Neural progenitor cell (in vitro differentiated cells): ENCODE results near the gene MMD2.

ENCODE experiments used
- CTCF ChIP-seq: fragments of 200-600 bp; sonication (generic); IDR thresholded peaks from 2 replicates; pipeline ENCODE4 v1.5.1; 2017; ENCODE audit warnings: antibody characterized with exemption, mild to moderate bottlenecking
- EZH2 ChIP-seq: fragments of 200-600 bp; sonication (generic); IDR thresholded peaks from 2 replicates; pipeline ENCODE4 v1.6.1; 2017; ENCODE audit warnings: antibody characterized with exemption, mild to moderate bottlenecking, moderate library complexity
- EZH2phosphoT487 ChIP-seq: fragments of 200-600 bp; sonication (generic); IDR thresholded peaks from 2 replicates; pipeline ENCODE4 v1.6.1; 2017; ENCODE audit warnings: antibody characterized with exemption

DNA sequence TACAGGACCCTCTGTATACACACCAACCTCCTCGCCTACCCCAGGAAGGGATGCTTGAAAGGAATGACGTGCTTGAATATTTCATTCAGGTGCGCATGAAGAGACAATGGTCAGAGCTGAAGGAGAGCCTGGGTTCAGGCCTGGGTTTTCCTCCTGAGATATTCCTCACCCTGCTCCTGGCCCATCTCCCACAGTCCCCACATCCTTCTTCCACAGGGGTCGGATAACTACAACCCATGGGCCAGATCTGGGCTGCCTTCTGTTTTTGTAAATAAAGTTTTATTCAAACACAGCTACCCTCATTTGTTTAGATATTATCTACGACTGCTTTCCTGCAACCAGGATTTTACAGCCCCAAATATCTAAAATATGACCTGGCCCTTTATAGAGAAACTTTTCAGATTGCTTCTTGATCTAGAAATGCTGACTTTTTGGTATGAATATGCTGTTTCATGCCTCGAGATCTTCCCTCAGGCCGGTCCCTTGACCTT is 73.6 kb downstream of the MMD2 start:
- TF ChIP-seq CTCF (no peak), EZH2phosphoT487 (no peak), EZH2 (no peak)
